ENCODE data around the gene RMDN2.

RMDN2 gene

GRCh38 chr2:37925063-37925897, at the start of gene RMDN2:
Gene RMDN2, plus strand, starts transcription at chr2:37925287. Its CDS starts 3,991 bp downstream, at chr2:37929278.
- DNase-seq = peak; percentile 86

DNA sequence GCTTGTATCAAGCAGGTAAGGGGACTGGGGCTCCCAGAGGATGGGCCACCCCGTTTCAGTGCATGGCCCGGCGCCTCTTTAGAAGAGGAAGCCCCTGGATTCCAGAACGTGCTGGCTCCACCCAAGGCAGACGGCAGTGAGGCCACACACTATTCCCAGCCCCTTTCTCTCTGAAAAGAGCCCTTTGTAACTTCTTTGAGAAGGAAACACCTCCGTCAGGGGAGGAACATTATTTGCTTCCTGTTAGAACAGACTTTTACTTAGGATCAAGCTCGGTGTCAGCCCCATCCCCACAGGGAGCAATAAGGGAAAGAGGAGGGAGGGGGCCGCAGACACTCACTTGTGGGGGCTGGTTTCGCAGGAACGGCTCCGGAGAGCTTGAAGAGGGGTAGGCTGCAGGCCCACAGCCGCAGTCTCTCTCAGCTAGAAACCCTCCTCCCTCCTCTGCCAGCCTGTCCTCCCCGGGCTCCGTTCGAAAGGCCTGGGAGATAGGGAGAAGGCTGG, 49.6 kb upstream of the RMDN2 start:
- DNase-seq = no peak

DNA sequence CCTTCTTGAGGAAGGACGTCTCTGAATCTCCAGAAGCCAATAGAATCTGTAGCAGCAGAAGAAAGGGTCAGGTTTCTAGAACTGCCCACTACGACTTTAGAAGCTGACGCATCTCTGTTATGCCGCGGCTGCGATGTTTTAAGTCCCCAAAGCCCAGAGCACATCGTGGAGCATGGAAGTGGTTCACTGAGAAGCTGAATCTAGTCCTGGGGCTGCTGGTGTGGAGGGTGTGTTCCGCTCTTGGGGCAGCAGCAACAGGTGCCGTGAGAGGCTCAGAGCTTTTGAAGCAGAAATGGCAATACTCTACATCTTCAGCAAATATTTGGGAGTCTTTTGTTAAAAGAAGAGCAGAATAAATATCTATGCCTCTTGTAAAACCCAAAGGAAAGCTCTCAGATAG, 48.9 kb upstream of the RMDN2 start:
- DNase-seq = no peak

GRCh38 chr2:37877457-37878315, 47.4 kb upstream of the RMDN2 start:
- DNase-seq = peak; percentile 56

DNA sequence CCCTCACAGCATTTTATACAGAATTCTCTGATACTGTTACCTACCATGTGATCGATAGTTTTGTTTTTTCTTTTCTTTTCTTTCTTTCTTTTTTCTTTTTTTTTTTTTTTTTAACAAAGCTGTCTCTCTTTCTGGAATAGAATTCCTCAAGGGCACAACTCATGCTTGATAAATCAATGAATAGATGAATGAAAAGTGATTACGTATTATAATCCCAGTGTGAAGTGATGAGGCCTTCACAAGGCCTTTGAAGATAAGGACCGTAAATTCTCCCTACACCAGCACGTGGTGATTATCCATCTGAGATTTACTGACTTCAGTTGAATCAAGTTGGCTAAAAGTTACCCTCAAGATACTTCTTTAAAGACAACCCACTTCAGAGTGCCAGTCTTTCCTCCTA, 46.6 kb upstream of the RMDN2 start:
- DNase-seq = no peak

DNA sequence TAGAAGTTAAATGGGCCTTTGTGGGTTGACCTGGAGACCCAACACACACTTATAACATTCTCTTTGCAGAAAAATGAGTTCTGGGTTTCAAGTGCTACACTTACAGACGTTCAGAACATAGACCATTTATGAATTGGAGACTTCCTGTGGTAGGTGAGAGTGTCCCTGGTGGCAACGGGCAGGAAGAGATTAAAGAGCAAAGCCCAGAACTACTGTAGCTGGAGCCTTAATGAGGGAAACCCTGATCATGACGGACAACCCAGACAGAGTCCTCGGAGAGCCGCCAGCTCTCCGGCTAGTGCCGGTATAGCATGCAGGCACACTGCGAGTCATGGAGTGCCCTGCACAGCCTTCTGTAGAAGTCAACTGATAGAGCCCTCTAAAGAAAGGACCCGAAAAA, 44.5 kb upstream of the RMDN2 start:
- DNase-seq = no peak

DNA sequence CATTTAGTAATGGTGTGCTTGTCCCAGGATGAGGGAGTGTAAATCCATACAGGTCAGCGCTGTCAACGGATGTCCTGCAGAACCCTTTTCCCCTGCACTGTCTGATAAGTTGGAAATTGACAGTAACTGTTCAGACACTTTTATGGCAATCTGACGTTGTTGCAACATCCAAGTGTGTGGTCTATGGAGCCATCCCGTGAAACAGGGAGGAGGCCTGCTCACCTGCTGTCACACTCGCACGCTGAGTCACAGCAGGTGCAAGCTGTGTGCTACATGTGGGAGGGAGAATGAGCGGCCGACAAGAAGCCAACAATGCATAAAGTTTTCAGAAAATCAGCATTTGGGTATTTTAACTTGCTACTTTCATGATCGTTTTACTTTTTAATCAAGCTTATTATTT, 43.7 kb upstream of the RMDN2 start:
- DNase-seq = no peak

GRCh38 chr2:37882036-37882435, 43.1 kb upstream of the RMDN2 start:
- DNase-seq = no peak

DNA sequence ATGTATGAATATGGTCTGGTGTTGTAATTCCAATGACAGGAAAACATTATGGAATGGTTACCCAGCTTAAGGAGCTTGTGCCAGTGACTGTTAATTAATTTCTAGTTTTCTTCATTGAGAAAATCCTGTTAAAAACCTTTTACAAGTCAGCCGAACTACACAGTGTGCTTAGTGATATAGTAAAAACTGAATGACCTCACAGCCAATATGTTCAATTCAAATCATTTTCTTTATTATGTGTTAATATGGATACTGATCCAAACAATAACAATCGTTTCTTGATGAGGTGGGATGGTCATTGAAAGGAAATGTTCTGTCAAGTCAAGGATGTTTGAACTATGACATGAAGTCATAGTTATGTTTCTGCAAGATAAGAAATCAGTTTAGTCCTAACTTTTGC, 41.6 kb upstream of the RMDN2 start:
- DNase-seq = no peak

DNA sequence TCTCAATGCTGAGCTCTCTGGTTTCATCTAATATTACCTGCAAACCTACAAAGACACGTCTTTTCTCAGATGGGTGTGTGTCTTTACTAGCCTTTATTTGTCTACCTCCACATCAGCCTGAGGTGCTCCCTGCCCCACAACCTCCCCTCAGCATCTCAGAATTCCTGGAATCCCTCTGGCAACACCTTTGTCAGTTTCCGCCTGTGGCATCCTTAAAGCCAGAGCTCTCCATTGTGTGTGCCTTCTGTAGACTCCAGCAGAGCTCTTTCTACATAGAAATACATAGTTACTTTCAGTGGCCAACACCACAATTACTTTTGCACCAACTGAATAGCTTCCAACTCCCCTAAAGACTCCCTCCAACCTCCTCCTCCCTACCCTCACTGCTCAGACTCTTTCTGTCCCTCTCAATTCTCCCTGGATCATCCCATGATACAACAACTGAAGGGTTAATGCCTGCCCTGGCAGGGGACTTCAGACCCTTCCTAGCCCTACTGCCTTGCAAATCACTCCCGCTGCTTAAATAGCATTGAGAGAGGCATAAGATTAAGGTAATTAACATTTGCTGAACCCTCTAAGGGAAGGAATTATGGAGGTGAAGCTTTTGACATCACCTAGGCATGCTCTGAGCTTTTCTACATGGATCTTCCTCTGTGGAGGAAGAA, 39.6 kb upstream of the RMDN2 start:
- no peak for DNase-seq

- DNase-seq = no peak
Measured at GRCh38 chr2:37886745-37887144, 38.3 kb upstream of the RMDN2 start.

DNA sequence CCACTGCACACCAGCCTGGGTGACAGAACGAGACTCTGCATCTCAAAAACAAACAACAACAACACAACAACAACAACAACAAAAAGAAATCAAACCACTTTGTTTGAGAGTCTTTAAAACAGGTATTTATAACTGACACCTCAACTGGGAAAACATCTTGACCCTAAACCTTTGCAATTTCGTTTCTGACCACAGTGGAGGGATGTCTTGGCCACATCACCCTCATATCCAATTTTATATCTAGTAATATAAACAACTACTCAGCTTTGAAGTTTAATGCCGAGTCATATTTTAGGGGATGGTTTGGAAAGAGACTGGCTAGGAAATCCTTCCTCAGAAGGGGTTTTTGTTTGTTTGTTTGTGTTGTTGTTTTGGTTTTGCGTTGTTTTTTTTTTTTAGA, 37.8 kb upstream of the RMDN2 start:
- DNase-seq = no peak

- DNase-seq = peak; percentile 28
Measured at GRCh38 chr2:37890893-37891495, 34.1 kb upstream of the RMDN2 start.

DNA sequence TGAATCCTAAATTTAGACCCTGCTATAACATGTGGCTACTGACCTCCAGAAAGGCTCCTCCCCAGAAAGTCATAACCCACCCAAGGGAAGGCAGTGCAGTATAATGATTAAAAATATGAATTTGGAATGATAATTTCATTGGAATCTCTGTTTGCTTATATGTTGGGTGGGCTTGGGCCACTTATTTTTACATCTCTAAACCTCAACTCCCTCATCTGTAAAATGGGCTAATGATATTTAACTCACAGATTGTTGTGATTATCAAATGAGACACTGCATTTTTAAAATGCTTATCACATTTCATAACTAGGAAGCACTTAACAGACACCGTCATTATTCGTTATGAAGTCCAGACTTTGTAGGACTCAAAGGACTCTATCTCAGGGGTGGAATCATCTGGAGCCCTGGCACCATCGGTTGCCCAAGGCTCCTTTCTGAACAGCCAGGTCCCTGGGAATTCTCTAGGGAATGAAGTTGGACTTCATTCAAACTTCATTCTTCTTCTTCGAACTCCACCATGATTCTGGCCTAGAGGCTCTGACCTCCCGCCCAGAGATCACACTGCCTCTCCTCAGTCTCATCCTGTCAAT, 33.1 kb upstream of the RMDN2 start:
- DNase-seq = no peak

DNA sequence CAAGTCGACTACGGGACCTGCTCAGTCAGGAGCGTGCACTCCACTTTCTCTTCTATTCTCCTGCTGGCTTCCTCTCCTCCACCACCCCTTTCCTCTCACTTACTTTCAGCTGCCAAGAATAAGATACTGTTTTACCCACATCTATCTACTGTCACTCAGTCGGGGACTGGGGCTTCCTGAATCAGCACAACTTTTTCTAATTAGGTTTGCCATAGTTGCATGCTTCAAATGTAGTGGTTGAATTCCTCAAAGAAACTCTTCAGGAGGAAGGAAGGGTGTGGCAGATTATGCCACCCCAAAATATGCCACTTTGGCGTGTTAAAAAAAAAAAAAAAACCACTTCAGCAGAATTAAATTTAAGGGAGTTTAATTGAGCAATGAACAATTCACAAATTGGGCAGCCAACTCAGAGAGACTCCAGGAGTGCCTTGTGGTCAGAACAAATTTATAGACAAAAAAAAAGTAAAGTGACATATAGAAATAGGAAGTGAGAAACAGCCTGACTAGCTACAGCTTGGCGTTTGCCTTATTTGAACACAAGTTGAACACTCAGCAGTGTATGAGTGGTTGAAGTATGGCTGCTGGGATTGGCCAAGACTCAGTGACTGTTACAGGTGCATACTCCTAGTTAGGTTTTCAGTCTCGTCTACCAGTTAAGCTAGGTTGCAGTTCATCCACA, 32.5 kb upstream of the RMDN2 start:
- DNase-seq = no peak

GRCh38 chr2:37893327-37893726, 31.8 kb upstream of the RMDN2 start:
- DNase-seq = no peak

DNA sequence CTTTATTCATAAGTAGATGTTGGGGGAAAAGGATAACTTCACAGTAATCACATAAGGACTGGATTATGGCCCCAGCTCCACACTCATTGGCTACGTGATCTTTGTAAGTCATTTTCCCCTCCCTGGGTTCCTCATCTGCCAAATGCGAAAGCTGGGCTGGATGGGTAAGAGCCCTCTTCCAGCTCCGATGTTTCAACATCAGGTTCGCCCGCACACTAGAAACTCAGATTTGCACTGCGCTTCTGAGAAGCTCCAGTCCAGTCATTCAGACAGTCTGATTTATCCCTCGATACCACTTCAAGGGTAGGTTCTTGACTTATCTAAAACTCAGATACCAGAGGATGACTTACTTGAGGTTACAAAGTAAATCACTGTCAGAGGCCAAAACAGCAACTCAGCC, 31.0 kb upstream of the RMDN2 start:
- DNase-seq = no peak

DNA sequence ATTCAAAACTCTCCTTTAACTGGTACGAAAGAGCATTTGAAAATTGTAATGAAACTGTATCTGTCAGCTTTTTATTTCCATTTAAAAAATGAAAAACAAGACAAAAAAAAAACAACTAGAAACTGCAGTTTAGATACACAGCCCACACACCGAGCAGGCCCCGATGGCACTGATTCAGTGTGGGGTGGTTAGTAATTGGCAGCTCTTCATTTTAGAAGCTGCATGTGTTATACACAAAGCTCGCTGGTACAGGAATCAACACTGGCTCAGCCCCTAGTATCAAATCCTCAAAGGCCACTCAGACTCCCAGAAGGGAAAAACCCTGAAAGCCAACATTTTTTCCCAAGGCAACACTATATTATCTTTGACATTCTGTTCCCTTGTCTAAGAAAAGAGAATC, 30.5 kb upstream of the RMDN2 start:
- DNase-seq = no peak

GRCh38 chr2:37895140-37895539, 29.9 kb upstream of the RMDN2 start:
- no peak for DNase-seq

GRCh38 chr2:37896319-37896718, 28.8 kb upstream of the RMDN2 start:
- no peak for DNase-seq

DNA sequence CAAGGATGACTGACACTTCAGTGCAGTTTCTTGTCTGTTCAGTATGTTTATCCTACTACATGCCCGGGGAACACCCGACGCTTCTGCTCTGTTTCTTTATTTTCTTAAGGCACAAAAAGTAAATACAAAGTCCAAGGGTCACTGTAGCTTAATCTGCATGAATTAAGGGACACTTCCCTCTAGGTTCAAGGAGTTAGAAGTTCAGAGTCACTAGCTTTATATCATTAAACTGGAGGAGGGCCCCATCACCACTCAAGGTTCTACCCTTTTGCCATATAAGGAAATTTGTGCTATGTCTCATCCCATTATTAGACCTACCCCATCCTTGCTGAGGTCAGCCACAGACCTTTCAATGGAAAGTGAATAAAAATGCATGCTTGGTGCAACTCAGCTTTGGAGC, 27.6 kb upstream of the RMDN2 start:
- no peak for DNase-seq

DNA sequence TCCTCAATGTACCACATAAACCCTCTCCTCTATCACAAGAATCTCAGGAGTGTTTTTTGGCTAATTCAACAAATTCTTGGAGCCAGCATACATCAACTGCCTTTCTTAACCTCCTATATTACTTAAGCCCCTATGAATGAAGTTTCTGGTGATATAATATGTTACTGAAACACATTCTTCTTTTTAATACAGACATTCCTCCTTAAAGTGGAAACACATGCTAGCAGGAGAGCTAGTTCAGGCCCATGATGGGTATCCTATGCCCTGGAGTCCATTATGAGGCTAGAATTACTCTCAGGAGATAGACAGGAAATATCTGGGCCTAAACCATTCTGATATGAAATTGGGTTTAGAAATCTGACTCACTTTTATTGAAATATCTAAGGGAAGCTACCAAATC, 26.6 kb upstream of the RMDN2 start:
- DNase-seq = no peak
